Left hindlimb (tissue), 1 donor: ENCODE measurements around the gene FAM187B.
"Not testable (repeated sequence)": the region's sequence is repeated elsewhere in the genome, so short reads cannot be mapped to it uniquely, and the experiment has no call there.

ENCODE experiments used
- DNase-seq: peaks from one replicate; pipeline ENCODE4 v3.0.0-alpha.2; 2018

The FAM187B gene

GRCh38 chr19:35261356-35262100 lies 33.0 kb upstream of the FAM187B start:
- DNase-seq, result no peak

- no peak for DNase-seq
Observed at GRCh38 chr19:35260694-35261304, 32.3 kb upstream of the FAM187B start.

- DNase-seq, result no peak
Observed at GRCh38 chr19:35257113-35257461, 28.5 kb upstream of the FAM187B start.

- no peak for DNase-seq
Observed at GRCh38 chr19:35256566-35256965, 28.0 kb upstream of the FAM187B start.

GRCh38 chr19:35254341-35255297 lies 26.1 kb upstream of the FAM187B start:
- DNase-seq, result no peak

GRCh38 chr19:35253316-35254286 lies 25.1 kb upstream of the FAM187B start:
- no peak for DNase-seq

GRCh38 chr19:35251456-35251855 lies 22.9 kb upstream of the FAM187B start:
- no peak for DNase-seq

- DNase-seq, result no peak
Observed at GRCh38 chr19:35249848-35250711, 21.5 kb upstream of the FAM187B start.

GRCh38 chr19:35249146-35249847 lies 20.8 kb upstream of the FAM187B start:
- no peak for DNase-seq

GRCh38 chr19:35248310-35249145 lies 20.0 kb upstream of the FAM187B start, which contains the start of gene LSR:
LSR (plus strand) TSS chr19:35249002; CDS start chr19:35249023, 21 bp downstream.
- no peak for DNase-seq

- no peak for DNase-seq
Observed at GRCh38 chr19:35247526-35248309, 19.2 kb upstream of the FAM187B start.

- DNase-seq, result no peak
Observed at GRCh38 chr19:35246466-35247092, 18.0 kb upstream of the FAM187B start.

GRCh38 chr19:35241417-35241816 lies 12.9 kb upstream of the FAM187B start:
- no peak for DNase-seq

- no peak for DNase-seq
Observed at GRCh38 chr19:35240327-35240726, 11.8 kb upstream of the FAM187B start.

GRCh38 chr19:35239597-35239996 lies 11.1 kb upstream of the FAM187B start:
- not testable (repeated sequence) for DNase-seq

GRCh38 chr19:35236638-35237400 lies 8.3 kb upstream of the FAM187B start:
- DNase-seq, result no peak

GRCh38 chr19:35232912-35233311 lies 4.4 kb upstream of the FAM187B start:
- no peak for DNase-seq
